Neuron (in vitro differentiated cells): ENCODE data around the gene RAB11FIP3.
"Not testable (repeated sequence)": the region's sequence is repeated elsewhere in the genome, so short reads cannot be mapped to it uniquely, and the experiment has no call there.

Source experiments
- H2AFZ ChIP-seq: one replicate; pipeline ENCODE4 v1.6.1; 2013; ENCODE audit warnings: low read depth, mild to moderate bottlenecking, inconsistent platforms, low read length, moderate library complexity
- H3K27me3 ChIP-seq: one replicate; pipeline ENCODE4 v1.6.1; 2013; ENCODE audit warnings: low read length; ENCODE audit not compliant: insufficient read depth
- H3K36me3 ChIP-seq: one replicate; pipeline ENCODE4 v1.6.1; 2013; ENCODE audit warnings: low read length; ENCODE audit not compliant: insufficient read depth
- H3K4me1 ChIP-seq: one replicate; pipeline ENCODE4 v1.6.1; 2013; ENCODE audit warnings: low read length; ENCODE audit not compliant: insufficient read depth
- H3K4me3 ChIP-seq: 2 replicates; pipeline ENCODE4 v1.5.1; 2013; ENCODE audit warnings: mild to moderate bottlenecking, low read length, moderate library complexity
- H3K9me3 ChIP-seq: one replicate; pipeline ENCODE4 v1.6.1; 2013; ENCODE audit warnings: low read length

Gene RAB11FIP3

GRCh38 chr16:505479-506245 is 80.2 kb downstream of the RAB11FIP3 start:
- no peak overlapping the region for H2AFZ ChIP-seq
- no peaks in the 10 kb centered on the region for H3K9me3 ChIP-seq
- H3K4me3 ChIP-seq: no peak overlapping the region
- H3K4me1 ChIP-seq: no peaks in the 10 kb centered on the region
- peaks cover 48% of the 10 kb centered on the region for H3K36me3 ChIP-seq
- H3K27me3 ChIP-seq: no peaks in the 10 kb centered on the region

GRCh38 chr16:506246-506546 is 80.7 kb downstream of the RAB11FIP3 start:
- H2AFZ ChIP-seq: no peak overlapping the region
- H3K9me3 ChIP-seq: no peaks in the 10 kb centered on the region
- no peak overlapping the region for H3K4me3 ChIP-seq
- H3K4me1 ChIP-seq: no peaks in the 10 kb centered on the region
- H3K27me3 ChIP-seq: no peaks in the 10 kb centered on the region
- H3K36me3 ChIP-seq: peaks cover 49% of the 10 kb centered on the region

- H3K4me1 ChIP-seq, H3K4me3 ChIP-seq, H2AFZ ChIP-seq, H3K9me3 ChIP-seq, H3K27me3 ChIP-seq: not testable (repeated sequence)
- peaks cover 43% of the 10 kb centered on the region for H3K36me3 ChIP-seq
These were observed 82.1 kb downstream of the RAB11FIP3 start for GRCh38 chr16:507527-507926.

- H2AFZ ChIP-seq: no peak overlapping the region
- no peaks in the 10 kb centered on the region for H3K27me3 ChIP-seq
- H3K36me3 ChIP-seq: peaks cover 41% of the 10 kb centered on the region
- no peak overlapping the region for H3K4me3 ChIP-seq
- H3K4me1 ChIP-seq: no peaks in the 10 kb centered on the region
- no peaks in the 10 kb centered on the region for H3K9me3 ChIP-seq
These were observed 82.5 kb downstream of the RAB11FIP3 start for GRCh38 chr16:507996-508395.

- Histone ChIP-seq H3K9me3 (no peaks in the 10 kb centered on the region), H3K4me3 (no peak overlapping the region), H3K27me3 (no peaks in the 10 kb centered on the region), H2AFZ (no peak overlapping the region), H3K36me3 (peaks cover 47% of the 10 kb centered on the region), H3K4me1 (no peaks in the 10 kb centered on the region)
These were observed 83.7 kb downstream of the RAB11FIP3 start for GRCh38 chr16:508884-509736.

GRCh38 chr16:510066-510825 is 84.8 kb downstream of the RAB11FIP3 start:
- Histone ChIP-seq H3K36me3 (peaks cover 56% of the 10 kb centered on the region), H3K9me3 (no peaks in the 10 kb centered on the region), H3K27me3 (no peaks in the 10 kb centered on the region), H3K4me3 (no peak overlapping the region), H3K4me1 (no peaks in the 10 kb centered on the region), H2AFZ (no peak overlapping the region)

- H3K4me1 ChIP-seq: no peaks in the 10 kb centered on the region
- no peaks in the 10 kb centered on the region for H3K9me3 ChIP-seq
- peaks cover 60% of the 10 kb centered on the region for H3K36me3 ChIP-seq
- H2AFZ ChIP-seq: no peak overlapping the region
- H3K27me3 ChIP-seq: no peaks in the 10 kb centered on the region
- H3K4me3 ChIP-seq: no peak overlapping the region
These were observed 87.4 kb downstream of the RAB11FIP3 start for GRCh38 chr16:512802-513201.

GRCh38 chr16:513950-514349 is 88.5 kb downstream of the RAB11FIP3 start:
- Histone ChIP-seq H3K36me3 (peaks cover 60% of the 10 kb centered on the region), H3K4me3 (no peak overlapping the region), H2AFZ (no peak overlapping the region), H3K9me3 (no peaks in the 10 kb centered on the region), H3K4me1 (no peaks in the 10 kb centered on the region), H3K27me3 (no peaks in the 10 kb centered on the region)

GRCh38 chr16:515175-515938 is 89.9 kb downstream of the RAB11FIP3 start:
- no peaks in the 10 kb centered on the region for H3K27me3 ChIP-seq
- no peaks in the 10 kb centered on the region for H3K9me3 ChIP-seq
- H3K4me1 ChIP-seq: no peaks in the 10 kb centered on the region
- H3K36me3 ChIP-seq: peaks cover 60% of the 10 kb centered on the region
- no peak overlapping the region for H2AFZ ChIP-seq
- H3K4me3 ChIP-seq: no peak overlapping the region

GRCh38 chr16:515939-516226 is 90.4 kb downstream of the RAB11FIP3 start:
- Histone ChIP-seq H3K27me3 (no peaks in the 10 kb centered on the region), H3K36me3 (peaks cover 62% of the 10 kb centered on the region), H3K9me3 (no peaks in the 10 kb centered on the region), H3K4me1 (no peaks in the 10 kb centered on the region), H3K4me3 (no peak overlapping the region), H2AFZ (no peak overlapping the region)

GRCh38 chr16:516301-516700 is 90.9 kb downstream of the RAB11FIP3 start:
- H3K36me3 ChIP-seq: peaks cover 66% of the 10 kb centered on the region
- no peak overlapping the region for H2AFZ ChIP-seq
- no peaks in the 10 kb centered on the region for H3K27me3 ChIP-seq
- H3K4me3 ChIP-seq: no peak overlapping the region
- H3K9me3 ChIP-seq: no peaks in the 10 kb centered on the region
- H3K4me1 ChIP-seq: no peaks in the 10 kb centered on the region

GRCh38 chr16:518858-519257 is 93.4 kb downstream of the RAB11FIP3 start:
- no peaks in the 10 kb centered on the region for H3K27me3 ChIP-seq
- H3K4me3 ChIP-seq: no peak overlapping the region
- peaks cover 76% of the 10 kb centered on the region for H3K36me3 ChIP-seq
- no peaks in the 10 kb centered on the region for H3K4me1 ChIP-seq
- no peak overlapping the region for H2AFZ ChIP-seq
- H3K9me3 ChIP-seq: no peaks in the 10 kb centered on the region

- peaks cover 71% of the 10 kb centered on the region for H3K36me3 ChIP-seq
- no peak overlapping the region for H3K4me3 ChIP-seq
- no peaks in the 10 kb centered on the region for H3K4me1 ChIP-seq
- H3K9me3 ChIP-seq: no peaks in the 10 kb centered on the region
- H2AFZ ChIP-seq: no peak overlapping the region
- H3K27me3 ChIP-seq: no peaks in the 10 kb centered on the region
These were observed 94.0 kb downstream of the RAB11FIP3 start for GRCh38 chr16:519425-519824.
